ENCODE results near the gene TANC1. TPM values are rescaled to one million over a fixed set of nuclear protein-coding genes. Genes with fewer than 3 reads are reported as not detected.

TANC1 gene
- total and polyA plus RNA-seq, 3 donors from 2014 or later, result 8.6 to 19.3 (median 16.2) TPM

DNA sequence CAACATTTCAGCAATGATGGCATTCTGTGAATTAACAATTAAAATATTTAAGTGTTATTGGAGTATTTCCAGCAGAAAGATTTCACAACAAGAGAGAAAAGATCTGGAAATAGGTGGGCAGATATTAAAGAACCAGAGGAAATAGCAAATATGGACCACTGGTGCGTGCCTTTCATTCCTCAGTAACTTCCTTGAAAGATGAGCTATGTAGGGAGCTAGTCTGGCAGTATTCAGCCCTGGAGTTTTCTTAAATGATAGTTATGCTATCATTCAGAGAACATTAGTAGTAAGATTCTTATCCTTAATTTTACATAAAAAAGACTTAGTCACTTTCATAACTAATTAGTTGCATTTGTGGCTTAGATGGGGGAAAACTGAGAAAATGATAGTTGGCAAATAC, 41.5 kb downstream of the TANC1 start:
- Histone ChIP-seq H3K27me3 (no peaks in the 10 kb centered on the region), H3K4me3 (no peak overlapping the region), H3K36me3 (ENCODE audit: low read depth, missing control alignments) (no peaks in the 10 kb centered on the region), H3K9me3 (no peaks in the 10 kb centered on the region), H3K27ac (no peak overlapping the region), H3K4me1 (no peaks in the 10 kb centered on the region)
- intact Hi-C loops (cut with DNase I; ENCODE audit: low total_unique reads), result no loop called here
- 81 to 87% methylated on average over 1 of the region's 1 CpG for WGBS, 2 donors
- TF ChIP-seq, protein P1, sequence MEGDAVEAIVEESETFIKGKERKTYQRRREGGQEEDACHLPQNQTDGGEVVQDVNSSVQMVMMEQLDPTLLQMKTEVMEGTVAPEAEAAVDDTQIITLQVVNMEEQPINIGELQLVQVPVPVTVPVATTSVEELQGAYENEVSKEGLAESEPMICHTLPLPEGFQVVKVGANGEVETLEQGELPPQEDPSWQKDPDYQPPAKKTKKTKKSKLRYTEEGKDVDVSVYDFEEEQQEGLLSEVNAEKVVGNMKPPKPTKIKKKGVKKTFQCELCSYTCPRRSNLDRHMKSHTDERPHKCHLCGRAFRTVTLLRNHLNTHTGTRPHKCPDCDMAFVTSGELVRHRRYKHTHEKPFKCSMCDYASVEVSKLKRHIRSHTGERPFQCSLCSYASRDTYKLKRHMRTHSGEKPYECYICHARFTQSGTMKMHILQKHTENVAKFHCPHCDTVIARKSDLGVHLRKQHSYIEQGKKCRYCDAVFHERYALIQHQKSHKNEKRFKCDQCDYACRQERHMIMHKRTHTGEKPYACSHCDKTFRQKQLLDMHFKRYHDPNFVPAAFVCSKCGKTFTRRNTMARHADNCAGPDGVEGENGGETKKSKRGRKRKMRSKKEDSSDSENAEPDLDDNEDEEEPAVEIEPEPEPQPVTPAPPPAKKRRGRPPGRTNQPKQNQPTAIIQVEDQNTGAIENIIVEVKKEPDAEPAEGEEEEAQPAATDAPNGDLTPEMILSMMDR (IDR thresholded peaks at IDR 0.05), result no peak
- TF ChIP-seq POLR2A (IDR thresholded peaks at IDR 0.05), result no peak
- DNase-seq, result no peak

DNA sequence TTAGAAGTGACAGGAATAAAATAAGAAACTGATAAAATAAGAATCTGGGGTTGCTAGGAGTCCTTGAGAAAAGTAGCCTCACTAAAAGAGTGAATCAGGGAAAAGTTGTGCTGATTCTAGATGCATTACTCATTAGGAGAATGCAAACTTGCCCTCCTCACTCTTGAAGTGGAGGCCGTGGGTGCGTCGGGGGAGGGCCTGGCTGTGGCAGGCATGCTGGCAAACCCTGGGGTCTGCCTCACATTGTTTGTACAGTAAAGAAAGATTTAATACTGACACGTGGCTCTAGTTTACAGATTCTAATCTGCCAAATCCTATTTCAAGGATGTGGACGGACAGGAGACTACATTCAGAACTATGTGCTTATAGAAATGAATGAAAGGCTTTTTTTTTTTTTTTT, 41.9 kb downstream of the TANC1 start:
- no peaks in the 10 kb centered on the region for H3K27me3 ChIP-seq
- no peak for TF ChIP-seq POLR2A (IDR thresholded peaks at IDR 0.05)
- TF ChIP-seq, protein P1 (IDR thresholded peaks at IDR 0.05), result no peak
- intact Hi-C loops (cut with DNase I; ENCODE audit: low total_unique reads), result no loop called here
- no peak overlapping the region for H3K27ac ChIP-seq
- no peak overlapping the region for H3K4me3 ChIP-seq
- WGBS, 2 donors, result 50 to 72% methylated on average over 5 of the region's 5 CpGs
- H3K9me3 ChIP-seq, result no peaks in the 10 kb centered on the region
- no peak for DNase-seq
- no peaks in the 10 kb centered on the region for H3K4me1 ChIP-seq
- no peaks in the 10 kb centered on the region for H3K36me3 ChIP-seq (ENCODE audit: low read depth, missing control alignments)

DNA sequence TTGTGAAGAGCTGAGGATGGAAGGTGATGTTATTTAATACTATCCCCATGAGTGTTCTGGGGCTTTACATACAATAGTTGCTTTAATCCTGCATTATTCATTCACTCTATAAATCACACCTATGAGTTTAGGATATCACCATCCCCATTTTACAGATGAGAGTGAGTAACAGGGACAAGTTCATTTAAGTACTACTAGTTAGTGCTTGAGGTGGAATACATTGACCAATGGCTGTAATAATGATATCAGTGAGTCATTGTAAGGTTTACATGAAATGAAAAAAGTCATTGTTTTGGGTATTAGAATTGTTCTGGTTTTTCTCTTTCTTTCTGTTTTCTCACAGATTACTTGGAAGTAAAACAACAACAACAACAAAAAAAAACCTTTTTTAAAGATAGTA, 42.5 kb downstream of the TANC1 start:
- DNase-seq, result no peak
- Histone ChIP-seq H3K27me3 (no peaks in the 10 kb centered on the region), H3K4me1 (no peaks in the 10 kb centered on the region), H3K9me3 (no peaks in the 10 kb centered on the region), H3K27ac (no peak overlapping the region), H3K4me3 (no peak overlapping the region), H3K36me3 (ENCODE audit: low read depth, missing control alignments) (no peaks in the 10 kb centered on the region)
- TF ChIP-seq, protein P1 (IDR thresholded peaks at IDR 0.05), result no peak
- TF ChIP-seq POLR2A (IDR thresholded peaks at IDR 0.05), result no peak
- intact Hi-C loops (cut with DNase I; ENCODE audit: low total_unique reads), result no loop called here

DNA sequence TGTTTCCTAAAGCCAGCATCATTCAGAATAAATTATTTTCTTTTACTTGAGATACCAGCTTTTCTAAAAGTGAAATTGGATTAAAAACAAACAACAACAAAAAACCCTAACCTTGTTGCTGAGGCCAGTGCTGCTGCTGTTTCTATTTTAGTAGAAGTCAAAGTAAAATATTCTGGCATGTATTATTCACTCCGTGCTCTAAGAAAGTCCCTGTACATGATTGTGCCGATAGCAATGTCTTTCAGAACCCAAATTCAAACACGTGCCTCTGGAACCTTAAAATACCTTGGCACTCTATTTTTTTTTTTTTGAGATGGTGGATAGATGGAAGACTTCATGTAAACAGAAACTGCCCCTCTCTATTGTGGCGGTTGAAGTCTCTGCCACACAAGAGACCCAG, 43.7 kb downstream of the TANC1 start:
- WGBS, 2 donors, result 43 to 62% methylated on average over 4 of the region's 4 CpGs
- Histone ChIP-seq H3K27me3 (no peaks in the 10 kb centered on the region), H3K4me3 (no peak overlapping the region), H3K27ac (no peak overlapping the region), H3K4me1 (no peaks in the 10 kb centered on the region), H3K9me3 (no peaks in the 10 kb centered on the region), H3K36me3 (ENCODE audit: low read depth, missing control alignments) (no peaks in the 10 kb centered on the region)
- intact Hi-C loops (cut with DNase I; ENCODE audit: low total_unique reads), result no loop called here
- TF ChIP-seq, protein P1 (IDR thresholded peaks at IDR 0.05), result no peak
- no peak for TF ChIP-seq POLR2A (IDR thresholded peaks at IDR 0.05)
- no peak for DNase-seq

DNA sequence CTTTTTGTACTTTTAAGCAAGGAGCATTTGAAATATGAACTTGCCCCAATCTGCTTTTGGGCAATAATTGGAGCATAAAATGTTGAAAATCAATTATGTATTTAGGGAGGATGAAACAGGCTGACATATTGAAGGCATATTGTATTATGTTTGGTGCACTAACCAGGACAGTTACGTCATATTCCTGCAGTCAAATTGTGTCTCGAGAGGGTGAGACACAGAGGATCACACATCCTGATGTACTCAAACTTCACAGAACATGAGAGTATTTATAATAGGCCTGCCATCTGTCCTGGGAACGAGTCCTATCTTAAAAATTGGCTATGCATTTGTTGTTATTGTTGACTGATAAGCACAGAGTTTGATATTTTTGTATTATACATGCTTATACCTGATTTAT, 44.7 kb downstream of the TANC1 start:
- no peak overlapping the region for H3K4me3 ChIP-seq
- no peak for DNase-seq
- no peaks in the 10 kb centered on the region for H3K36me3 ChIP-seq (ENCODE audit: low read depth, missing control alignments)
- no peaks in the 10 kb centered on the region for H3K27me3 ChIP-seq
- intact Hi-C loops (cut with DNase I; ENCODE audit: low total_unique reads), result no loop called here
- WGBS, 2 donors, result 73 to 85% methylated on average over 3 of the region's 3 CpGs
- H3K4me1 ChIP-seq, result no peaks in the 10 kb centered on the region
- TF ChIP-seq POLR2A (IDR thresholded peaks at IDR 0.05), result no peak
- TF ChIP-seq, protein P1 (IDR thresholded peaks at IDR 0.05), result no peak
- no peaks in the 10 kb centered on the region for H3K9me3 ChIP-seq
- H3K27ac ChIP-seq, result no peak overlapping the region

Data from testis (tissue), 3 donors.